ENCODE measurements around the gene KRTAP12-2. TPM values are rescaled to one million over a fixed set of nuclear protein-coding genes. Genes with fewer than 3 reads are reported as not detected.

The KRTAP12-2 gene
- total RNA-seq, 4 donors from 2014 or later = 17.5 TPM; not detected in 3

GRCh38 chr21:44702973-44703730, 36.4 kb upstream of the KRTAP12-2 start:
- intact Hi-C loops (cut with DNase I; ENCODE audit: low total_unique reads) = no loop called here
- no peak overlapping the region for H3K4me3 ChIP-seq (ENCODE audit: low read depth, poor library complexity, severe bottlenecking)
- peak in 1 of 2 donors; percentile 53 for DNase-seq (ENCODE audit: low spot score in 2 of 2)
- TF ChIP-seq POLR2A (IDR thresholded peaks at IDR 0.05) = no peak
- TF ChIP-seq, protein P1, sequence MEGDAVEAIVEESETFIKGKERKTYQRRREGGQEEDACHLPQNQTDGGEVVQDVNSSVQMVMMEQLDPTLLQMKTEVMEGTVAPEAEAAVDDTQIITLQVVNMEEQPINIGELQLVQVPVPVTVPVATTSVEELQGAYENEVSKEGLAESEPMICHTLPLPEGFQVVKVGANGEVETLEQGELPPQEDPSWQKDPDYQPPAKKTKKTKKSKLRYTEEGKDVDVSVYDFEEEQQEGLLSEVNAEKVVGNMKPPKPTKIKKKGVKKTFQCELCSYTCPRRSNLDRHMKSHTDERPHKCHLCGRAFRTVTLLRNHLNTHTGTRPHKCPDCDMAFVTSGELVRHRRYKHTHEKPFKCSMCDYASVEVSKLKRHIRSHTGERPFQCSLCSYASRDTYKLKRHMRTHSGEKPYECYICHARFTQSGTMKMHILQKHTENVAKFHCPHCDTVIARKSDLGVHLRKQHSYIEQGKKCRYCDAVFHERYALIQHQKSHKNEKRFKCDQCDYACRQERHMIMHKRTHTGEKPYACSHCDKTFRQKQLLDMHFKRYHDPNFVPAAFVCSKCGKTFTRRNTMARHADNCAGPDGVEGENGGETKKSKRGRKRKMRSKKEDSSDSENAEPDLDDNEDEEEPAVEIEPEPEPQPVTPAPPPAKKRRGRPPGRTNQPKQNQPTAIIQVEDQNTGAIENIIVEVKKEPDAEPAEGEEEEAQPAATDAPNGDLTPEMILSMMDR (IDR thresholded peaks at IDR 0.05) = no peak
- WGBS, 2 donors = 49 to 70% methylated on average over 16 of the region's 16 CpGs

- WGBS, 2 donors = 68 to 74% methylated on average over 14 to 15 of the region's 22 CpGs
- intact Hi-C loops (cut with DNase I; ENCODE audit: low total_unique reads) = no loop called here
- TF ChIP-seq, protein P1 (IDR thresholded peaks at IDR 0.05) = no peak
- no peak for TF ChIP-seq POLR2A (IDR thresholded peaks at IDR 0.05)
- peak in 1 of 2 donors; percentile 56 for DNase-seq (ENCODE audit: low spot score in 2 of 2)
- no peak overlapping the region for H3K4me3 ChIP-seq (ENCODE audit: low read depth, poor library complexity, severe bottlenecking)
These were observed 35.6 kb upstream of the KRTAP12-2 start for GRCh38 chr21:44702111-44702972.

- intact Hi-C loops (cut with DNase I; ENCODE audit: low total_unique reads) = no loop called here
- TF ChIP-seq, protein P1 (IDR thresholded peaks at IDR 0.05) = no peak
- TF ChIP-seq POLR2A (IDR thresholded peaks at IDR 0.05) = no peak
- peak in 1 of 2 donors; percentile 79 for DNase-seq (ENCODE audit: low spot score in 2 of 2)
- 31 to 40% methylated on average over 12 of the region's 12 CpGs for WGBS, 2 donors
- H3K4me3 ChIP-seq (ENCODE audit: low read depth, poor library complexity, severe bottlenecking) = no peak overlapping the region
These were observed 34.8 kb upstream of the KRTAP12-2 start for GRCh38 chr21:44701541-44701940.

GRCh38 chr21:44701023-44701400, 34.3 kb upstream of the KRTAP12-2 start:
- intact Hi-C loops (cut with DNase I; ENCODE audit: low total_unique reads) = no loop called here

DNA sequence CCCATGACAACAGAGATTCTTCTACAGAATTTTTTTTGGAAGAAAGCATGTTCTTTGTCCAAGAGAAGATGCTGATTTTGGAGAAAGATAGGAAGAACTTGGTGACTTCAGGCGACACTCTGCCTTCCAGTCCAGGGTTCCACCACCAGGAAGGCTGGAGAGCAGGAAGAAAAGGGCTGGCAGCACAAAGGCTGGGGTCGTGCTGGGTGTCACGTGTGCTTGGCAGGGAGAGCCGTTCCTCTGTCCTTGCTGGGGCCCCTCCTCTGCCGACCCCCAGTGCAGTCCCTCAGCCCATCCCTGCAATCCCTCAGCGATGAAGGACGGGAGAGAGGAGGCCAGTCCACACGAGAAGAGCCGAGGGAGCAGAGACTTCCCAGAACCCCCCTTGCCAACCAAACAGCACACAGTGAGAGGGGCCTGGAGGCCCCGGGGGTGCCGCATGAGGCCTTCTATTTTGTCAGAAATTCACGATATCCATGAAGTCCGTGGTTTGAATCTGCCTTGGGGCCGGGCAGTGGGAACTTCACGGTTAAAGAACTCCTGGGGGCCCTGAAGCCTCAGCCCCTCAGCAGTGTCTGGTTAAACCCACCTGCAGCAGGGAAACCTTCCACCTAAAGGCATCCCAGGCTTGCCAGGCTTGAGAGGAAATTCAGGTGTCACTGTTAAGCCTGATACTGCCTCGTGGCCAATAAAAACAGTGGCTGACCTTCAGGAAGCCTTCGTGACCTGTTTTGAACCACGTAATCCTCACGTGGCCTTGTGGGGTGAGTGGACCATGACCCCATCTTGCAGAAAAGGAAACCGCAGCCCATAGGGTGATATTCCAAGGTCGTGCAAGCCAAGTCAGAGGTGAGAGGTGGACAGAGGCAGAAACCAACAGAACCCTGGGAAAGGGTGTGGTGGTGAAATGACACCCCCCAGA, 33.6 kb upstream of the KRTAP12-2 start:
- intact Hi-C loops (cut with DNase I; ENCODE audit: low total_unique reads) = no loop called here
- peak in 1 of 2 donors; percentile 45 for DNase-seq (ENCODE audit: low spot score in 2 of 2)
- no peak for TF ChIP-seq POLR2A (IDR thresholded peaks at IDR 0.05)
- TF ChIP-seq, protein P1 (IDR thresholded peaks at IDR 0.05) = no peak
- WGBS, 2 donors = 64 to 66% methylated on average over 21 of the region's 21 CpGs
- H3K4me3 ChIP-seq (ENCODE audit: low read depth, poor library complexity, severe bottlenecking) = no peak overlapping the region

More at GRCh38 chr21:44701023-44701400, 34.3 kb upstream of the KRTAP12-2 start:
- WGBS, 2 donors = 81 to 82% methylated on average over 14 of the region's 14 CpGs
- TF ChIP-seq POLR2A (IDR thresholded peaks at IDR 0.05) = no peak
- TF ChIP-seq, protein P1 (IDR thresholded peaks at IDR 0.05) = no peak
- DNase-seq (ENCODE audit: low spot score in 2 of 2) = peak in 1 of 2 donors; percentile 52
- H3K4me3 ChIP-seq (ENCODE audit: low read depth, poor library complexity, severe bottlenecking) = no peak overlapping the region

Data from lower leg skin (tissue), 4 donors.